Measurements from ENCODE around the gene CHST11.

CHST11 gene

DNA sequence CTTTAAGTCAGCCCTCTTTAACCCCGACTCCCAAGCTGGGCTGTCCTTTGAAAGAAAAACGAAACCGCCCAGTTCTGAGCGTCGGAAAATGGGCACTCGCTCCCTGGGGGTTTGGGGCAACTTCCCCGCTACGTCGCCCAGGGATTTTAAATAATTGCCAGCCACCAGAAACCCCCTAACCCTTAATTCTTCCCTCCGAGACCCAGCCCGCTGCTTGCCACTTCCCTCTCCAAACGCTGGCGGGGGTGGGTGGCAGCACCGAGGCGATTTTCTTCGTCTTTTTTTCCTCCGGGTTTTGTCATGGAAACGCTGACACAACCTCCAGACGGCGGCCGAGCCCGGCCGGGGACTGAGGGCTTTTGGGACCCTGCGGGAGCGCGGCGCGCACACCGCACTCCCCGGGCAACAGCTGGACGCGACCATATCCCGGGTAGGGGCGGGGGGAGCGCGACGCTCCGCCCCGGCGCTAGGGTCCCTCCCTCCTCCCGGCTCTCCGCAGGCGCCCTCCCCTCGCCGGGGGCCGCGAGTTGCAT is at the start of gene CHST11:
TSS of gene CHST11 (plus strand) at position 532 of the 533 bp plus-strand sequence.
- peak; percentile 37 to 62 for DNase-seq (ENCODE audit: extremely low read depth in 1 of 2, low read depth in 1 of 2)

- DNase-seq (ENCODE audit: extremely low read depth in 1 of 2, low read depth in 1 of 2), result no peak
These were observed 49.3 kb upstream of the CHST11 start for GRCh38 chr12:104407438-104407837.

DNA sequence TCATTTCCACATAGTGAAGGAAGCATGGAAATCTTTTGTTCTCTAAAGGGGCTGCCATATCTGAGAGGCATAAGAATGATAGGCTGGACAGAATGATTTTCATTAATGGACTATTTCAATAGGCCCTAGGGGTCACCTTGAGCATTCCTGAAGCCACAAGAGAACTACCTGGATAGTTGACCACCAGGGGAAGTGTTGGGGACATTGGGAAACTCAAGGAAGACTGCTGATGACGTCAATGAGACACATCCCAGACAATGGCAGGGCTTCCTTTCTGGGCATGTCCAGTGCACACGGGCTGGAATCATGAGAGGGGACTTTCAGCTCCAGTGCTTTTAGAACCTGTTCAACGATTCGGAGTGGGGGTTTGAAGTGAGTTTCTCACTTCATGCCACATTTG is 48.8 kb upstream of the CHST11 start:
- DNase-seq (ENCODE audit: extremely low read depth in 1 of 2, low read depth in 1 of 2), result no peak

GRCh38 chr12:104410326-104410725 is 46.4 kb upstream of the CHST11 start:
- DNase-seq (ENCODE audit: extremely low read depth in 1 of 2, low read depth in 1 of 2), result no peak

DNA sequence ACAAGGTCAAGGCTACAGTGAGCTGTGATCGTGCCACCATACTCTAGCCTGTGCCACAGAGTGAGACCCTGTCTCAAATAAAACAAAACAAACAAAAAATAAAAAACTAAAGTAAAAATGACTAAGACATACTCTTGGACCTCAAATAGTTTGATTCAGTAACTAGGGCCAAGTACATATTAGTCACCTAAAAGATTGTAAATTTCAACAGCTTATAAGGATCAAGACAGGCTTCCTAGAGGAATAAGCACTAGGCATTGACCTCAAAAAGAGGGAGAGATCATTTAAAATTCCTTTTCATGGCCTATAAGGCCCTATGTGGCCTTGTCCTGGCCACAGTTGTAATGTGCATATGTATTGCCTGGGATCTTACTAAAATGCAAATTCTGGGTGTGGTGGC is 46.0 kb upstream of the CHST11 start:
- DNase-seq (ENCODE audit: extremely low read depth in 1 of 2, low read depth in 1 of 2), result no peak

DNA sequence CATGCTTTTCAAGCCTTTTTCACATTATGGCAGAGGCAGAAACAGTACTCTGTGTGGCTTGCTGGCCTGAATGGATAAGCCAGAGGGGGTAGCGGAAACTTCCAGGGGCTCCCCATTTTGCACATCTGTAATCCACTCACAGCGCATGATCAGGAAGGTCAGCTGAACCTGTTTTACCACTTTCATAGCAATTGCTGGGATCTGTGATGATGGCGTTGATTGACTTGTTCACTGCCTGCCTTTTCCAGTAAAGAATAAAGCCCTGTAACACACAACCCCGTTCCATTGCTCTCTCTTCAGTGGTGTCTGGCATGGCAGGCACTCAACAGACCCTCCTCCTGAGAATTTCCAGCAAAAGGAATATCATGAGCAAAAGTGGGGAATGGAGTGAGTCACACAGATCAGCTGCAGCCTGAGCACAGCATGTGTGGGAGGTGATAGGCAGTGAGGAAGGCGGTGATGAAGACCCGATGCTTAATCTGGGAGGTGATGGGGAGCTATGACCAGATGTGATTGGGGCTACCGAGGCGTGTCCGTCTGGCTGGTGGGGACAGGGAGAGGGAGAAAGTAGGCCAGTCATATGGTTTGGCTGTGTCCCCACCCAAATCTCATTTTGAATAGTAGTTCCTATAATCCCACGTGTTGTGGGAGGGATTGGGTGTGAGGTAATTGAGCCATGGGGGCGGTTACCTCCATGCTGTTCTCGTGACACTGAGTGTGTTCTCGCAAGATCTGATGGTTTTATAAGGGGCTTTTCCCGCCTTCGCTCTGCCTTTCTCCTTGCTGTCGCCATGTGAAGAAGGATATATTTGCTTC is 44.7 kb upstream of the CHST11 start:
- no peak for DNase-seq (ENCODE audit: extremely low read depth in 1 of 2, low read depth in 1 of 2)

DNA sequence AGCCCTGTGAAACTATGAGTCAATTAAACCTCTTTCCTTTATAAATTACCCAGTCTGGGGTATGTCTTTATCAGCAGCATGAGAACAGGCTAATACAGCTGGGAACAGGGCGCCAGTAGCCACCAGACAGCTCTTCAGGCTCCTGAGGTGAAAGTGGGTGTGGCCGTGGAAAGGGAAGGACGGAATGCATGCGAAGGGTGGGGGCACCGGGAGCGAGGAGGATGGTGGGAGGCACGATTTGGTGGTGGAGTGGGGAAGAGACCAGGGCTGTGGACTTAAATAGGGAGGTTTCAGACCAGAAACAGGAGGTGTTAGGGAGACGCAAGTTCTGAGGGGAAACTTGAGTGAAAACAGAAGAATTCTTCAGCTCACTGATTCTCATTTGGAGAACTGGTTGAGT is 44.1 kb upstream of the CHST11 start:
- DNase-seq (ENCODE audit: extremely low read depth in 1 of 2, low read depth in 1 of 2), result no peak

DNA sequence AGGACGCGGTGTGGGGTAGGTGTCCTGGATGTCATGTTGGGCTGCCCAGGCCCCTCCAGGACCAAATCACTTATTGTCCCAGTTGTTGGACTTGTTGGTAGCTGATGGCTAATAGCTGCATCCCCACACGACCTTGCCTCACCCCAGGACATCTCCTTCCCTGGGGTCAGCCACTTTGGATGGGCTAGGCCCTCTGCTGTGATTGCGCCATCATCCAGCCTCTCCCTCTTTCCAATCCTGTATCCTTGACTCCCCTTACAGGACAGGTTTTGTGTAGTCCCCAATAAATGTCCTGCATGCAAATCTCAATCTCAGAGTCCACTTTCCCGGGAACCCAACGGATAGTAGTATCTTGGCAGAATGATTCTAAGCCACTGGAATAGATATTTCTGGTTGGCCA is 43.4 kb upstream of the CHST11 start:
- DNase-seq (ENCODE audit: extremely low read depth in 1 of 2, low read depth in 1 of 2), result no peak

DNA sequence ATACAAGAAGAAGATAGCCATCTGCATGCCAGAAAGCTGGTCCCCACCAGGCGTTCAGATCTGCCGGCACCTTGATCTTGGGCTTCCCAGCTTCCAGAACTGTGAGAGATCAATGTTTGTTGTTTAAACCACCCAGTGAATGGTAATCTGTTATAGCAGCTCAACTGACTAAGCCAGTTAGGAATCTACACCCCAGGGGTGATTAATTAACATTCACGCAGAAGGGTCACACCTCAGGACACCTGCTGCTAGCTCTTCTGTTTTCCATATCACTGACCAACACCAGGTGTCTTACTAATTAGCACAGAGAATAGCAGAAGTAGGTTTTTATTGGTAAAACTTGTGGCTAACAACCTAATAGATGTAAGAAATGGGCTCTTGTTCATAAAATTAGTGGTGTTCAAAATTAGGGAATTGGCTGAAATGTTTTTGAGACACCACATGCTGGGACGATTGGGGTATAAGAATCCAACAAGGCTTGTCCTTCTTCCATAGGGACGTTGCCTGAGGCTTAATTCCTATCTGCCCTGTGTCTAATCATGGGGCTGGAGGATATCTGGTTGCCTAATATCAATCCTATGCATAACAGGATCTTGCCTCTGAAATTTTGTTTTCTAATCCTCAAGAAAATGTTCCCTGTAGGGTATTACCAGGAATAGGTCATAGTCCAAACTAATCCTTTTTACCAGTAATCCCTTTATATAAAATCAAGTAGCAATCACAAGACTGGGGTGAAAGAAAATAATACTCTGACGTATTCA is 42.0 kb upstream of the CHST11 start:
- no peak for DNase-seq (ENCODE audit: extremely low read depth in 1 of 2, low read depth in 1 of 2)

DNA sequence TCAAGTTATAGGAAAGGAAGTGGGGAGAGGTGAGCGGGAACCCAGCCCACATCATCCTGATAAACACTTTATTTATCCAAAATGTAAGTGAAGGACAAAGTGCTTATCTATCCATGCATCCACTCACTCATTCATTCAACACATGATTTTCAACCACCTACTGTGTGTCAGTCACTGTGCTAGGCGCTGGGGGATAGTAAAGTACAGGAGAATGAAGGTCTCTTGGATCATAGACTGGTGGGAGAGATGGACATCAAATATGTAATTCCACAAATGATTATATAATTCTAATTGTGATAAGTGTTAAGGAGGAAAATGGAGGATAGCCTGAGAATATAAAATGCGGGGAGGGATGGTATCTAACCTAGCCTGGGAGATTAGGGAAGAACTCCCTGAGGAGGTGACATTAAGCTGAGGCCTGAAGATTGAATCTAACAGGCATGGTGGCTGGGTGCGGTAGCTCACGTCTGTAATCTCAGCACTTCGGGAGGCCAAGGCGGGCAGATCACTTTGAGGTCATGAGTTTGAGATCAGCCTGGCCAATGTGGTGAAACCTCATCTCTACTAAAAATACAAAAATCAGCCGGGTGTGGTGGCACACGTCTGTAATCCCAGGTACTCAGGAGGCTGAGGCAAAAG is 41.3 kb upstream of the CHST11 start:
- DNase-seq (ENCODE audit: extremely low read depth in 1 of 2, low read depth in 1 of 2), result no peak

GRCh38 chr12:104416136-104416535 is 40.6 kb upstream of the CHST11 start:
- no peak for DNase-seq (ENCODE audit: extremely low read depth in 1 of 2, low read depth in 1 of 2)

- no peak for DNase-seq (ENCODE audit: extremely low read depth in 1 of 2, low read depth in 1 of 2)
These were observed 40.2 kb upstream of the CHST11 start for GRCh38 chr12:104416585-104416984.

DNA sequence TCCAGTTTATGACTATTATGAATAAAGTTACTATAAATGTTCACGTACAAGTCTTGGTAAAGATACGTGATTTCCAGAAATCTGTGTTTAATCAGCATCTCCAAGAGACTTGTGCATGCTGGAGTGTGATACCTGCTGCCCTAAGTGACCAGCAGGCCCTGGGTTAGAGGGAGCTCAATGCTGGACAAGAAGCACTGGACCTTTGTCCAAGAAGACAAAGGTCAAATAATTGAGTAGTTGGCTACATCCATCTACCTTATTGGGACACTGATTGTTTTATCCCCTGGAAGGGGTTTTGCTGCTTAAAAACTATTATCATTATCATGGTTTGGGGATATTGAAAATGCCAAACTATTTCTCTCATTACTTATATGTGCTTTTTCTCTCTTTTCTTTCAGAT is 37.0 kb upstream of the CHST11 start:
- no peak for DNase-seq (ENCODE audit: extremely low read depth in 1 of 2, low read depth in 1 of 2)

GRCh38 chr12:104420868-104421267 is 35.9 kb upstream of the CHST11 start:
- DNase-seq (ENCODE audit: extremely low read depth in 1 of 2, low read depth in 1 of 2), result no peak

- DNase-seq (ENCODE audit: extremely low read depth in 1 of 2, low read depth in 1 of 2), result no peak
These were observed 35.4 kb upstream of the CHST11 start for GRCh38 chr12:104421343-104421742.

DNA sequence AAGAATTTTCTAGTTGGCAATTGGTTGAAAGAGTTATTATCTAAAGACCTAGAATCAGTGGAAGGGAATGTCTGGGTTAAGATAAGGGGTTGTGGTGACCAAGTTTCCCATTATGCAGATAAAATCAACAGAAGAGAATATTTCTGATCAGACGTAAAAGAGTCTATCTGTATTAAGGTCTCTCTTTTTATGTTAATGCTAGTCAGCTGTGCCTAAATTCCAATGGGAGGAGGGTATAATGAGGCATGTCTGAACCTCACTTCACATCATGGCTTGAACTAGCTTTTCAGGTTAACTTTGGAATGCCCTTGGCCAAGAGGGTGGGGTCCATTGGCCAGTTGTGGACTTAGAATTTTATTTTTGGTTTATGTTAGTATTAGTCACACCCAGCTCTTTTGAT is 34.3 kb upstream of the CHST11 start:
- DNase-seq (ENCODE audit: extremely low read depth in 1 of 2, low read depth in 1 of 2), result no peak

DNA sequence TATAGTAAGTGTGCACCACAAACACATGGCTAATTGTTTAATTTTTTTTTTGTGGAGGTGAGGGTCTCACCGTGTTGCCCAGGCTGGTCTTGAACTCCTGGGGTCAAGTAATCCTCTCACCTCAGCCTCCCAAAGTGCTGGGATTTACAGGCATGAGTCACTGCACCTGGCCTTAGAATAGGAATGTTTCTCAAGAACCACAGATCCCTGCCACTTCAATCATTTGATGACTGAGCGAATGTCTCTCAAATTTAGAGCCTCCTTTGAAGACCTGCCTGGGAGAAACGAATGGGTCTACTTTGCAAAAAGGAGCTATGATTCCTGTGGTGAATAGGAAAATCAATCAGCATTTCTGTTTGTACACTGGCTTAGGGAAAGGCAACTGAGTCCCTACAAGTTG is 33.5 kb upstream of the CHST11 start:
- no peak for DNase-seq (ENCODE audit: extremely low read depth in 1 of 2, low read depth in 1 of 2)

DNA sequence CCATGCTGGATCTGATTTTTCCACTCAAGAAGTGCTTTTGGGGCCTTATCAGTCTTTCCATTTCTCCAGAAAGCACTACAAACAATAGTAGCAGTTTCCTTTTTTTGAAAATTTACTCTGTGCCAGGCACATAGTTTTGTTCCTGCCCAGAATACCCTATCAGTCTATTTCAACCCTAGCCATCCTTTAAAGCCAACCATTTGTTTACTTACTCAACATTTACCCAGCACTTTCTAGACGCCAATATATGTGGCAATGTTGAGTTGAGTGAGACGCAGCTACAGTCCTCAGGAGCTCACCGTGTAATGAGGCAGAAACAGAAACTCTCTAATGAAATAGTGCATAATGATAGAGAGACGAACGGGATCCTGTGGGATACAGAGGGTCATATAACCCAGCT is 32.9 kb upstream of the CHST11 start:
- DNase-seq (ENCODE audit: extremely low read depth in 1 of 2, low read depth in 1 of 2), result no peak

- DNase-seq (ENCODE audit: extremely low read depth in 1 of 2, low read depth in 1 of 2), result no peak
These were observed 31.8 kb upstream of the CHST11 start for GRCh38 chr12:104424955-104425354.

GRCh38 chr12:104425614-104426013 is 31.1 kb upstream of the CHST11 start:
- DNase-seq (ENCODE audit: extremely low read depth in 1 of 2, low read depth in 1 of 2), result no peak

- DNase-seq (ENCODE audit: extremely low read depth in 1 of 2, low read depth in 1 of 2), result no peak
These were observed 29.7 kb upstream of the CHST11 start for GRCh38 chr12:104426926-104427546.
